NCI-H524 treated with DMSO at 0.1 percent for 48 hours (cell line): Measurements from ENCODE around the gene TMC8.

Experiments
- DNase-seq: peaks from one replicate; lab custom pipeline; 2025; lab: John Stamatoyannopoulos, UW

TMC8 gene

DNA sequence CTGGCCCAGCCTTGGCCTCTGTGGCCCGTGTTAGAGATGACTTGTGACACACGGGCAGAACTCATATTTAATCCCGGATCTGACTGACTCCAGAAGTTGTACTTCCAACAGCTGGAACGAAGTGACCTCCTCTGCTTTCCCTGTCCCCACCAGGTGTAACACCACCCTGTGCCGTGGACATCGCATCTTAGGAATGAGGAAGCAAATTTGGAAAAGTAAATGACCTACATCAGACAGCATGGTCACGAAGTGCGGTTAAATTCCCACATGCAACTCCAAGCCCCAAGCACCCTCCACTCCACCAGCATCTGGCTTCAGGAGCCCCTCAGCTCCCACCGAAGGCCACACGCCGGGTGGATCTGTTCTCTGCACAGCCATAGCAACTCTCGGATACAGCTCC lies 53.3 kb downstream of the TMC8 start:
- no peak for DNase-seq

DNA sequence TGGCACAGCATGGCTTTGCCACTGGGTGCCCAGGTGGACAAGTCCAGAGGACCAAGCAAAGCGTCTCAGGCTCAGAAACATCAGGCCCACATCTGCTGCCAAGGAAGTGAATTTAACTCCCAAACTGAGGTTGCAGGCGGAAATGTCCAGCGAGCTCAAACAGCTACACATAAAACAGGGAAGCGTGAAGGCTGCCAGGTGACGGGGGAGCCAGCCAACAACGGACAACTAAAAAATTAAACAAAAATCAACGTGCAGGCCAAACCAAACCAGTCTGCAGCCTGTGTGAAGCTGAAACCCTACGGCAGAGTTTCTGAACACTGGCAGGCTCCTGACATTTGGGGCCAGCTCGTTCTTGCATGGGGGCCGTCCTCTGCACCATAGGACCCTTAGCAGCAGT lies 53.8 kb downstream of the TMC8 start:
- no peak for DNase-seq

DNA sequence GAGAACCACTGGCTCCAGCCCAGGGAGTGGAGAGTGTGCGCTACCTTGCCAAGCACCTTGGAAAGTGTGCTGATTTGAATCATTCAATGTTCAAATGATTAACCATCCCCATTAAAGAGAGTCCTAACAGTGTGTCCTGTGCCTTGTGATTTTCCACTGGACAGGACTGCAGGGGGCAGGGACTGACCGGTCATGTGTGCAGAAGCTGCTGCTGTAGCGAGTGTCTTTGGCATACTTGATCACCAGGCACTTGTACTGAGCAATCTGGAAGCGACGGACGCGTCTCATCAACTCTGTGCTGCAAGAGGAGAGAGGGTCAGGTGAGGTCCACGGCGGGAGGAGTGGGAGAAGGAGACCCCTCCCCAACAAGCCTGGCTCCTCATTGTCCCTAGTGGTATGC lies 54.3 kb downstream of the TMC8 start:
- DNase-seq, result no peak

DNA sequence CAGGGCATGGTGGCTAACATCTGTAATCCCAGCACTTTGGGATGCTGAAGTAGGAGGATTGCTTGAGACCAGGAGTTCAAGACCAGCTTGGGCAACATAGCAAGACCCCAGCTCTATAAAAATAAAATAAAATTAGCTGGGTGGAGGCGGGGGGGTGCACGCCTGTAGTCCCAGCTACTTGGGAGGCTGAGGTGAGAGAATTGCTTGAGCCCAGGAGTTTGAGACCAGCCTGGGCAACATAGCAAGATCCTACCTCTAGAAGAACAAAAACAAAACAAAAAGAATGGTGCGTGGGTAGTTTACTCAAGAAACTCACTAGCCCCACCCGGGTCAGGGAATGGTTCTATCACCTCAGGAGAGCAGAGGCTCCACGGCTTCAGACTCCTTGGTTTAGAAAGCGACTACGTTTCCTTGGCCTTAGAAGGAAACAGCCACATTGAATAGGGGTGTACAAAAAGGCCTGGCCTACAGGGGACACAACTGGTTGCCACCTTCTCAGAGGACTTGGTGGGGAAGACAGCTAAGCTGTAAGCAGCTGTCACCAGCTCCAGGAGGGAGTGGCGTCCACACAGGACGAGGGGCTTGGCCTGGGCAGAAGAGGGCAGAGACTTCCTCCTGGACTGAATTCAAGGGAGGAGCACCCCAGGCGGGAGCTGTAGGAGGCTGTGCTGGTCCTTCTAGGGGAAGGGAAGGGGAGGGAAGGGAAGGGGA lies 55.6 kb downstream of the TMC8 start:
- DNase-seq, result no peak

DNA sequence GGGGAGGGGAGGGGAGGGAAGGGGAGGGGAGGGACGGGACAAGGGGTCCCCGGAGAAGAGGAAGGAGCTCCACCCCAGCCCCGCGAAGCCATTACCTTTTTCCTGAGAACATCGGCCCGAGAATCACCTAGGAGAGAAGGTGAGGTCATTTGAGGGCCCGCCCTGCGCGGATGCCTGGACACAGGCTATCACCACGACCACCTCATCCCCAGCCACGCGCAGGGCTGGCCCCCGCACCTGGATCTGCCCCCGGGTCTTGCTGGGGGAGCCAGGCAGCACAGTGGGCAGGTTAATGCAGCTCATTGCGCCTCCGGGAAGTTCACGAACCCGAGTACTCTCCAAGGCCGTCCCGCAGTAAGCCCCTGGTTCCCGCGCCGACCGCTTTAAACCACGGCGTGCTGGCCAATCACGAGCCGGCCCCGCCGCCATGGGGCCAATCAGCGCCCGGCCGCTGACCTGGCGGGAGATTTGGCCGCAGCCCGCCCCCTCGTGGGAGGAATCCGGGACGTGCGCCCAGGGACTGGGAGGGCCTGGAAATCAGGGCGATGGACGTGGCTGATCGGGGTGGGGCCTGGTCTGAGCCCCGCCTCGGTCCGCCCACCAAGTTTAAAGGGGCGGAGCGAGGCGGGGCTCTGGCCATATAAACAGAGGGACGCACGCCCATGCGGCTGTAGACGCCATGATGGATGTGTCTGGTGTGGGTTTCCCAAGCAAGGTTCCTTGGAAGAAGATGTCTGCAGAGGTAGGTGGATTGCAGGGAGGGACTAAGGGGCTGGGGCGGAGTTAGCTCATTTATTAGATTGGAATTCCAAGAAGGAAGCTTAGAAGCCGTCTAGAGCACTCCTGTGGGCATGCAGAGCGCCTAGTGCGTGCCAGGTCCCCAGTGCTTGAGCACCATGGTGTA lies 56.4 kb downstream of the TMC8 start, which contains the start of the genes AFMID and TK1:
Gene AFMID, plus strand, starts transcription at position 671 of the 904 bp plus-strand sequence. Its CDS starts 9 bp downstream, at position 680.
Gene TK1, minus strand, starts transcription at position 361 of the 904 bp plus-strand sequence. Its CDS starts 58 bp downstream, at position 303.
- peak; percentile 96 for DNase-seq
